Neural crest cell (in vitro differentiated cells): ENCODE results near the gene SLC35F1. TPM values are rescaled to one million over a fixed set of nuclear protein-coding genes. Genes with fewer than 3 reads are reported as not detected.

Source experiments
- DNase-seq: peaks from one replicate; pipeline ENCODE4 v3.0.0; 2021; ENCODE audit warnings: low read depth, mixed read lengths, low spot score
- H3K27ac Mint-ChIP-seq: one replicate; pipeline ENCODE4 v1.8.0; 2021; ENCODE audit warnings: mild to moderate bottlenecking, mixed read lengths; ENCODE audit not compliant: unreplicated experiment
- H3K27me3 Mint-ChIP-seq: 2 replicates; pipeline ENCODE4 v1.8.0; 2021; ENCODE audit warnings: low read depth, mild to moderate bottlenecking, mixed read lengths
- H3K36me3 Mint-ChIP-seq: 2 replicates; pipeline ENCODE4 v1.8.0; 2021; ENCODE audit warnings: low read depth, mild to moderate bottlenecking, mixed read lengths
- H3K4me1 Mint-ChIP-seq: 2 replicates; pipeline ENCODE4 v1.8.0; 2021; ENCODE audit warnings: mixed read lengths
- H3K4me3 Mint-ChIP-seq: one replicate; pipeline ENCODE4 v1.8.0; 2021; ENCODE audit warnings: mild to moderate bottlenecking, mixed read lengths
- H3K9me3 Mint-ChIP-seq: 2 replicates; pipeline ENCODE4 v1.8.0; 2021; ENCODE audit warnings: mixed read lengths
- total RNA-seq: library from RNA; stranded (reverse); gene quantifications from 2 replicates; pipeline ENCODE4 v1.2.1, GENCODE V29; 2021
- TF ChIP-seq, protein P1 (sequence below): fragments of 200-600 bp; sonication (generic); conservative IDR thresholded peaks from 2 replicates; pipeline ENCODE4 v1.5.0; 2021; ENCODE audit warnings: antibody characterized with exemption, mild to moderate bottlenecking

SLC35F1 gene
- total RNA-seq, 1 donor from 2014 or later: 41.4 TPM

GRCh38 chr6:118285791-118286190, 378.7 kb downstream of the SLC35F1 start:
- peaks cover 18% of the 10 kb centered on the region for H3K4me1 Mint-ChIP-seq
- no peaks in the 10 kb centered on the region for H3K27me3 Mint-ChIP-seq
- no peak overlapping the region for H3K4me3 Mint-ChIP-seq
- H3K36me3 Mint-ChIP-seq: no peaks in the 10 kb centered on the region
- no peaks in the 10 kb centered on the region for H3K9me3 Mint-ChIP-seq
- H3K27ac Mint-ChIP-seq: no peak overlapping the region
- TF ChIP-seq, protein P1, sequence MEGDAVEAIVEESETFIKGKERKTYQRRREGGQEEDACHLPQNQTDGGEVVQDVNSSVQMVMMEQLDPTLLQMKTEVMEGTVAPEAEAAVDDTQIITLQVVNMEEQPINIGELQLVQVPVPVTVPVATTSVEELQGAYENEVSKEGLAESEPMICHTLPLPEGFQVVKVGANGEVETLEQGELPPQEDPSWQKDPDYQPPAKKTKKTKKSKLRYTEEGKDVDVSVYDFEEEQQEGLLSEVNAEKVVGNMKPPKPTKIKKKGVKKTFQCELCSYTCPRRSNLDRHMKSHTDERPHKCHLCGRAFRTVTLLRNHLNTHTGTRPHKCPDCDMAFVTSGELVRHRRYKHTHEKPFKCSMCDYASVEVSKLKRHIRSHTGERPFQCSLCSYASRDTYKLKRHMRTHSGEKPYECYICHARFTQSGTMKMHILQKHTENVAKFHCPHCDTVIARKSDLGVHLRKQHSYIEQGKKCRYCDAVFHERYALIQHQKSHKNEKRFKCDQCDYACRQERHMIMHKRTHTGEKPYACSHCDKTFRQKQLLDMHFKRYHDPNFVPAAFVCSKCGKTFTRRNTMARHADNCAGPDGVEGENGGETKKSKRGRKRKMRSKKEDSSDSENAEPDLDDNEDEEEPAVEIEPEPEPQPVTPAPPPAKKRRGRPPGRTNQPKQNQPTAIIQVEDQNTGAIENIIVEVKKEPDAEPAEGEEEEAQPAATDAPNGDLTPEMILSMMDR: no peak
- DNase-seq: no peak

- no peaks in the 10 kb centered on the region for H3K9me3 Mint-ChIP-seq
- DNase-seq: no peak
- H3K27me3 Mint-ChIP-seq: no peaks in the 10 kb centered on the region
- H3K36me3 Mint-ChIP-seq: no peaks in the 10 kb centered on the region
- H3K27ac Mint-ChIP-seq: no peak overlapping the region
- no peak overlapping the region for H3K4me3 Mint-ChIP-seq
- peaks cover 14% of the 10 kb centered on the region for H3K4me1 Mint-ChIP-seq
- TF ChIP-seq, protein P1: no peak
These were observed 381.5 kb downstream of the SLC35F1 start for GRCh38 chr6:118288355-118289124.

DNA sequence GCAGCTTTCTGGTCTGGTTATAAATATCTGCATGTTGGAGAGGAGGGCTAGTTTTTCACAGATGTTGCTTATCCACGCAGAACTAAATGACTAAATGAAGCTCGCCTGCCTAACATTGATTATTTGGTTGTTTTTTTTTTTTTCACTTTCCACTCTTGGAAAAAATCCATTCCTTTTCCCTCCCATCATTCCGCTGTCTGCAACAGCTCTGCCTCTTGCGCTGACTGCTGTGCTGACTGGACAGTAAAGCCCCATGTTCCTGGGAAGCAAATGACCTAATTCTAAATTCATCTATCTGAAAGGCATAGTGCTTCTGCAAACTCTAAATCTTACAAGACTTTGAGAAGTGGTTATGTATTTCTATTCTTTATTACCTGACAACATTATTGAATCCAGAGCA, 385.5 kb downstream of the SLC35F1 start:
- H3K36me3 Mint-ChIP-seq: no peaks in the 10 kb centered on the region
- TF ChIP-seq, protein P1: no peak
- peaks cover 14% of the 10 kb centered on the region for H3K4me1 Mint-ChIP-seq
- no peak for DNase-seq
- H3K27ac Mint-ChIP-seq: no peak overlapping the region
- H3K4me3 Mint-ChIP-seq: no peak overlapping the region
- H3K9me3 Mint-ChIP-seq: no peaks in the 10 kb centered on the region
- H3K27me3 Mint-ChIP-seq: no peaks in the 10 kb centered on the region

GRCh38 chr6:118294906-118295305, 387.8 kb downstream of the SLC35F1 start:
- Mint-ChIP-seq H3K4me1 (peaks cover 24% of the 10 kb centered on the region), H3K4me3 (no peak overlapping the region), H3K27me3 (no peaks in the 10 kb centered on the region), H3K9me3 (peaks cover 3% of the 10 kb centered on the region), H3K27ac (no peak overlapping the region), H3K36me3 (peaks cover 6% of the 10 kb centered on the region)
- DNase-seq: no peak
- TF ChIP-seq, protein P1: no peak

- Mint-ChIP-seq H3K4me3 (no peak overlapping the region), H3K4me1 (peaks cover 24% of the 10 kb centered on the region), H3K9me3 (peaks cover 3% of the 10 kb centered on the region), H3K27me3 (no peaks in the 10 kb centered on the region), H3K36me3 (peaks cover 6% of the 10 kb centered on the region), H3K27ac (no peak overlapping the region)
- TF ChIP-seq, protein P1: no peak
- no peak for DNase-seq
These were observed 388.3 kb downstream of the SLC35F1 start for GRCh38 chr6:118295336-118295735.
